Raji (cell line): Measurements from ENCODE around the gene KCNMA1.

Experiments used
- POLR2A ChIP-seq: IDR thresholded peaks from 2 replicates; pipeline ENCODE4 v1.6.1; 2011; ENCODE audit warnings: low read depth, low read length, control low read depth; ENCODE audit not compliant: insufficient read depth

The KCNMA1 gene

GRCh38 chr10:77419979-77420378, 217.6 kb downstream of the KCNMA1 start:
- TF ChIP-seq POLR2A, result no peak

GRCh38 chr10:77419056-77419455, 218.6 kb downstream of the KCNMA1 start:
- TF ChIP-seq POLR2A, result no peak

- TF ChIP-seq POLR2A, result no peak
Observed at GRCh38 chr10:77417806-77418640, 219.6 kb downstream of the KCNMA1 start.

GRCh38 chr10:77417359-77417758, 220.2 kb downstream of the KCNMA1 start:
- TF ChIP-seq POLR2A, result no peak

- no peak for TF ChIP-seq POLR2A
Observed at GRCh38 chr10:77416311-77417135, 221.1 kb downstream of the KCNMA1 start.

GRCh38 chr10:77415313-77415960, 222.2 kb downstream of the KCNMA1 start:
- no peak for TF ChIP-seq POLR2A

GRCh38 chr10:77413231-77413630, 224.4 kb downstream of the KCNMA1 start:
- no peak for TF ChIP-seq POLR2A

- TF ChIP-seq POLR2A, result no peak
Observed at GRCh38 chr10:77411805-77412204, 225.8 kb downstream of the KCNMA1 start.

GRCh38 chr10:77410523-77410922, 227.1 kb downstream of the KCNMA1 start:
- no peak for TF ChIP-seq POLR2A

- no peak for TF ChIP-seq POLR2A
Observed at GRCh38 chr10:77409697-77410471, 227.7 kb downstream of the KCNMA1 start.

- no peak for TF ChIP-seq POLR2A
Observed at GRCh38 chr10:77408259-77408658, 229.3 kb downstream of the KCNMA1 start.

GRCh38 chr10:77406764-77407430, 230.7 kb downstream of the KCNMA1 start:
- TF ChIP-seq POLR2A, result no peak

GRCh38 chr10:77405771-77406241, 231.8 kb downstream of the KCNMA1 start:
- TF ChIP-seq POLR2A, result no peak

- TF ChIP-seq POLR2A, result no peak
Observed at GRCh38 chr10:77404810-77405209, 232.8 kb downstream of the KCNMA1 start.
